ENCODE results near the gene KIAA0232.

Gene KIAA0232

GRCh38 chr4:6916069-6916586 is 133.6 kb downstream of the KIAA0232 start:
- DNase-seq (ENCODE audit: low read depth in 2 of 2) = no peak

GRCh38 chr4:6916587-6917460 is 134.3 kb downstream of the KIAA0232 start:
- peak in 1 of 2 donors; percentile 49 for DNase-seq (ENCODE audit: low read depth in 2 of 2)

- peak in 1 of 2 donors; percentile 43 for DNase-seq (ENCODE audit: low read depth in 2 of 2)
These were observed 135.1 kb downstream of the KIAA0232 start for GRCh38 chr4:6917461-6918271.

- no peak for DNase-seq (ENCODE audit: low read depth in 2 of 2)
These were observed 135.8 kb downstream of the KIAA0232 start for GRCh38 chr4:6918338-6918737.

- DNase-seq (ENCODE audit: low read depth in 2 of 2) = no peak
These were observed 137.6 kb downstream of the KIAA0232 start for GRCh38 chr4:6920171-6920570.

GRCh38 chr4:6923507-6923906 is 141.0 kb downstream of the KIAA0232 start:
- DNase-seq (ENCODE audit: low read depth in 2 of 2) = no peak

GRCh38 chr4:6924361-6924779 is 141.8 kb downstream of the KIAA0232 start:
- no peak for DNase-seq (ENCODE audit: low read depth in 2 of 2)

GRCh38 chr4:6925357-6925836 is 142.9 kb downstream of the KIAA0232 start:
- DNase-seq (ENCODE audit: low read depth in 2 of 2) = no peak

- no peak for DNase-seq (ENCODE audit: low read depth in 2 of 2)
These were observed 143.6 kb downstream of the KIAA0232 start for GRCh38 chr4:6926081-6926480.

- DNase-seq (ENCODE audit: low read depth in 2 of 2) = no peak
These were observed 144.4 kb downstream of the KIAA0232 start for GRCh38 chr4:6926681-6927478.

GRCh38 chr4:6928081-6928480 is 145.6 kb downstream of the KIAA0232 start:
- no peak for DNase-seq (ENCODE audit: low read depth in 2 of 2)

- DNase-seq (ENCODE audit: low read depth in 2 of 2) = no peak
These were observed 146.8 kb downstream of the KIAA0232 start for GRCh38 chr4:6929339-6929811.

GRCh38 chr4:6929812-6930464 is 147.4 kb downstream of the KIAA0232 start:
- DNase-seq (ENCODE audit: low read depth in 2 of 2) = no peak

GRCh38 chr4:6932475-6932874 is 149.9 kb downstream of the KIAA0232 start:
- DNase-seq (ENCODE audit: low read depth in 2 of 2) = no peak

- no peak for DNase-seq (ENCODE audit: low read depth in 2 of 2)
These were observed 150.4 kb downstream of the KIAA0232 start for GRCh38 chr4:6932918-6933317.
